A673 (cell line): ENCODE results near the gene PLIN3. TPM values are rescaled to one million over a fixed set of nuclear protein-coding genes. Genes with fewer than 3 reads are reported as not detected.
A peak's percentile ranks its signal among the peaks of the same experiment; 100 is the strongest.
"Not testable (repeated sequence)": the region's sequence is repeated elsewhere in the genome, so short reads cannot be mapped to it uniquely, and the experiment has no call there.

Experiments used
- BruUV-seq: library from RNA; stranded (reverse); fragments of 400-500 nt; replicated peaks from 2 replicates; lab custom pipeline; 2021; lab: Mats Ljungman, UMichigan
- CTCF ChIA-PET: fragments of 300-600 bp; sonication (Branson Sonifier 250); formaldehyde crosslinking; loops from one replicate; lab custom pipeline; 2022; ENCODE audit warnings: antibody characterized with exemption; lab: Charles Lee
- POLR2A ChIA-PET: fragments of 300-600 bp; sonication (Branson Sonifier 250); formaldehyde crosslinking; loops from one replicate; lab custom pipeline; 2022; ENCODE audit warnings: antibody characterized with exemption; ENCODE audit not compliant: low non-redundant PET; lab: Charles Lee
- DNase-seq: peaks from one replicate; pipeline ENCODE4 v3.0.0-alpha.2; 2015; ENCODE audit warnings: low spot score
- H3K27ac ChIP-seq: fragments of 200-600 bp; sonication (generic); 2 replicates; pipeline ENCODE4 v1.5.1; 2016; ENCODE audit warnings: mixed run types, low read depth, mild to moderate bottlenecking, mixed read lengths, antibody characterized with exemption, low read length; ENCODE audit not compliant: poor library complexity, severe bottlenecking
- H3K27me3 ChIP-seq: fragments of 200-600 bp; sonication (generic); replicated peaks from 2 replicates; pipeline ENCODE4 v1.6.1; 2017; ENCODE audit warnings: mixed run types, low read depth, mild to moderate bottlenecking, mixed read lengths, antibody characterized with exemption, low read length; ENCODE audit not compliant: insufficient read depth, poor library complexity
- H3K36me3 ChIP-seq: fragments of 200-600 bp; sonication (generic); 2 replicates; pipeline ENCODE4 v1.6.1; 2016; ENCODE audit warnings: mixed run types, mild to moderate bottlenecking, mixed read lengths, antibody characterized with exemption, low read length; ENCODE audit not compliant: insufficient read depth, poor library complexity, severe bottlenecking
- H3K4me1 ChIP-seq: fragments of 200-600 bp; sonication (generic); 2 replicates; pipeline ENCODE4 v1.6.1; 2017; ENCODE audit warnings: mixed run types, mild to moderate bottlenecking, mixed read lengths, antibody characterized with exemption, low read length; ENCODE audit not compliant: insufficient read depth, poor library complexity, severe bottlenecking
- H3K4me3 ChIP-seq: fragments of 200-600 bp; sonication (generic); 2 replicates; pipeline ENCODE4 v1.5.1; 2016; ENCODE audit warnings: low read depth, mixed run types, mild to moderate bottlenecking, mixed read lengths, low read length; ENCODE audit not compliant: poor library complexity, severe bottlenecking
- H3K9me3 ChIP-seq: fragments of 200-600 bp; sonication (generic); 2 replicates; pipeline ENCODE4 v1.6.1; 2016; ENCODE audit warnings: mixed run types, low read depth, mild to moderate bottlenecking, mixed read lengths, antibody characterized with exemption, low read length; ENCODE audit not compliant: poor library complexity, severe bottlenecking
- CTCF ChIP-seq: fragments of 300-800, 200-600 bp; sonication (generic); conservative IDR thresholded peaks from 2 replicates; pipeline ENCODE4 v1.5.1; 2017; ENCODE audit warnings: low read depth, mild to moderate bottlenecking, antibody characterized with exemption, low read length, moderate library complexity, mixed read lengths
- EZH2 ChIP-seq: fragments of 200-600 bp; sonication (generic); IDR thresholded peaks from 2 replicates; pipeline ENCODE4 v1.6.1; 2017; ENCODE audit warnings: borderline replicate concordance, low read depth, mild to moderate bottlenecking, mixed read lengths, antibody characterized with exemption, low read length; ENCODE audit not compliant: poor library complexity, severe bottlenecking
- intact Hi-C: fragments of 100-400 bp; cut with micrococcal nuclease; formaldehyde crosslinking; loops from one replicate; pipeline ENCODE4 v1.10.0; 2022; ENCODE audit not compliant: unreplicated experiment
- total RNA-seq: library from RNA; stranded (reverse); gene quantifications from 2 replicates; pipeline ENCODE4 v1.2.3, GENCODE V29; 2021

The PLIN3 gene
- total RNA-seq, 1 experiment from 2014 or later = 30.6 TPM

DNA sequence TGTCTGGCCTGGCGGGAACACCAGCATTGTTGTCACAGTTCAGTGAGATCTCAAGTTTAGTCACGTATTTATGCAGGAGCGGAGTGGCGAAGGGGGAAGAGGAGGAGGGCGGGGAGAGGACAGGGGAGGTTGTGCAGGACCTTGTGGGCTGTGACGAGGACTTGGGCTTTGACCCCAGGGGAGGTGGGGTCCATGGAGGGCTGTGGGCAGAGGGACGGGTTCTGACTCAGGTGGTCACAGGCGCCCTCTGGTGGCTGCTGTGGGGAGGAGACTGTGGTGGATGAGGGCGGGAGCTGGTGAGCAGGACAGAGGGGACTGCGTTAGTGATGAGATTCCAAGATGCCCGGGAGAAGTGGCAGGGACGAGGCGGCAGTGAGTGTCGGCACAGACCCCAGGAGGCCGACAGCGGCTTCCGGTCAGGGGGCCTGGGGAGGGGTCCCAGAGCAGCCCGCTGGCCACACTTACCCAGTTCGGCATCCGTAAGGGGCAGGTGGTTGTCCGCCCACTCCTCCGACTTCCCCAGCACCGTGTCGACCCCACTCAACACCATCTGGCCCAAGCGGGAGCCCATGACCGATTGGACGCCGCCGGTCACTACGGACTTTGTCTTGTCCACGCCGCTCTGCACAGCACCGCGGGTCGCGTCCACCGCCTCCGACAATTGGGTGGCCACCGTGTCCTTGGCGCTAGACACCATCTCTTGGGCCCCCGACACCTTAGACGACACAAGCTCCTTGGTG is 15.7 kb downstream of the PLIN3 start:
- CTCF ChIA-PET = interaction anchor here (0.5 to 2.8 kb wide), 13 partner anchors 8 to 62 kb away, joined by 3 to 43 read pairs (median 4); partner anchors contain the start of gene PLIN3
- Histone ChIP-seq H3K27ac (no peak overlapping the region), H3K27me3 (no peaks in the 10 kb centered on the region), H3K4me1 (no peaks in the 10 kb centered on the region), H3K9me3 (no peaks in the 10 kb centered on the region), H3K4me3 (no peak overlapping the region), H3K36me3 (peaks cover 7% of the 10 kb centered on the region)
- intact Hi-C loops = loop anchor here (1.0 kb wide), 1 partner anchor 42 kb away; no protein-coding TSS in a partner anchor
- TF ChIP-seq CTCF = peak; percentile 95
- TF ChIP-seq EZH2 = no peak
- peak; percentile 75 for DNase-seq
- no TSS peak for BruUV-seq
- POLR2A ChIA-PET = no interaction called here

- Histone ChIP-seq H3K4me1 (no peaks in the 10 kb centered on the region), H3K9me3 (no peaks in the 10 kb centered on the region), H3K36me3 (peaks cover 7% of the 10 kb centered on the region), H3K27me3 (no peaks in the 10 kb centered on the region), H3K27ac (no peak overlapping the region), H3K4me3 (no peak overlapping the region)
- BruUV-seq = no TSS peak
- ChIA-PET CTCF (no interaction called here), POLR2A (no interaction called here)
- intact Hi-C loops = no loop called here
- TF ChIP-seq EZH2 (no peak), CTCF (no peak)
- DNase-seq = no peak
Observed at GRCh38 chr19:4849019-4849418, 18.4 kb downstream of the PLIN3 start.

GRCh38 chr19:4847190-4847973 is 20.1 kb downstream of the PLIN3 start:
- intact Hi-C loops = no loop called here
- DNase-seq = no peak
- no peaks in the 10 kb centered on the region for H3K27me3 ChIP-seq
- no peaks in the 10 kb centered on the region for H3K9me3 ChIP-seq
- no peak for TF ChIP-seq EZH2
- no peak for TF ChIP-seq CTCF
- no peak overlapping the region for H3K27ac ChIP-seq
- POLR2A ChIA-PET = no interaction called here
- CTCF ChIA-PET = interaction anchor here (0.7 kb wide), 2 partner anchors 28 to 61 kb away, joined by 3 to 4 read pairs; no protein-coding TSS in a partner anchor
- H3K4me1 ChIP-seq = no peaks in the 10 kb centered on the region
- no peak overlapping the region for H3K4me3 ChIP-seq
- H3K36me3 ChIP-seq = peaks cover 7% of the 10 kb centered on the region
- BruUV-seq = no TSS peak

GRCh38 chr19:4845975-4846374 is 21.5 kb downstream of the PLIN3 start:
- BruUV-seq, CTCF ChIA-PET, H3K27me3 ChIP-seq, H3K27ac ChIP-seq, intact Hi-C loops, H3K4me3 ChIP-seq, DNase-seq, H3K36me3 ChIP-seq, H3K4me1 ChIP-seq, H3K9me3 ChIP-seq, POLR2A ChIA-PET: not testable (repeated sequence)
